HepG2 (cell line): ENCODE measurements around the gene ATP7B. TPM values are rescaled to one million over a fixed set of nuclear protein-coding genes. Genes with fewer than 3 reads are reported as not detected.

Experiments
- ATAC-seq: fragments of 200-7000 bp; cut with Tn5 transposase; 3 replicates; pipeline ENCODE4 v1.9.1; 2020; ENCODE audit warnings: mild to moderate bottlenecking, moderate library complexity
- BruUV-seq: library from RNA; stranded (reverse); fragments of 400-500 nt; replicated peaks from 2 replicates; lab custom pipeline; 2021; lab: Mats Ljungman, UMichigan
- CTCF ChIA-PET: fragments of 300-600 bp; formaldehyde crosslinking; extraction: SDS; loops from one replicate; lab custom pipeline; 2021; ENCODE audit warnings: low total read pairs, inconsistent platforms, low intra/inter-chr PET ratio; lab: Yijun Ruan, JAX
- POLR2A ChIA-PET: fragments of 350-600 bp; sonication (Branson Sonifier 250); formaldehyde crosslinking; loops from one replicate; lab custom pipeline; 2020; ENCODE audit warnings: antibody characterized with exemption, inconsistent platforms; lab: Yijun Ruan, JAX
- DNase-seq: peaks from one replicate; pipeline ENCODE4 v3.0.0-alpha.2; 2015; ENCODE audit warnings: low spot score
- FAIRE-seq: peaks from 3 replicates; lab custom pipeline; 2011; peaks lifted over from hg19 to GRCh38; lab: Jason Lieb, UNC
- H2AFZ ChIP-seq: one replicate; pipeline ENCODE4 v1.6.1; 2011; ENCODE audit warnings: low read length, inconsistent platforms
- H3K27ac ChIP-seq: fragments of 300-600 bp; 3 replicates; pipeline ENCODE4 v1.8.0; 2011; ENCODE audit warnings: mixed run types, mild to moderate bottlenecking, mixed read lengths, low read length, inconsistent platforms; ENCODE audit not compliant: insufficient read depth; ENCODE audit errors: extremely low read length
- H3K27me3 ChIP-seq, 2 experiments: fragments of 200-600 bp in 1 of 2; 2 replicates in 1 of 2; 3 replicates in 1 of 2; pipeline versions ENCODE4 v1.6.0 to v1.8.0; 2011; ENCODE audit warnings: low read length in 2 of 2, mild to moderate bottlenecking in 2 of 2, moderate library complexity in 2 of 2, inconsistent platforms in 1 of 2; ENCODE audit not compliant: insufficient read depth in 2 of 2, control insufficient read depth in 1 of 2
- H3K36me3 ChIP-seq, 2 experiments: fragments of 200-600 bp in 1 of 2; replicated peaks in 1 of 2; 2 replicates in 1 of 2; 3 replicates in 1 of 2; pipeline versions ENCODE4 v1.5.1 to v1.8.0; 2011; ENCODE audit warnings: low read length in 2 of 2, inconsistent platforms in 1 of 2; ENCODE audit not compliant: insufficient read depth in 2 of 2, control insufficient read depth in 1 of 2
- H3K4me1 ChIP-seq: 2 replicates; pipeline ENCODE4 v1.5.1; 2012; ENCODE audit warnings: low read length, inconsistent platforms; ENCODE audit not compliant: insufficient read depth
- H3K4me2 ChIP-seq: 2 replicates; pipeline ENCODE4 v1.6.0; 2011; ENCODE audit warnings: low read depth, low read length, inconsistent platforms
- H3K4me3 ChIP-seq, 3 experiments: fragments of 200-600 bp in 1 of 3; sonication (generic), shearing (Covaris generic) in 1 of 3; replicated peaks in 1 of 3; 2 replicates each; pipeline ENCODE4 v1.5.1; 2011 to 2016; ENCODE audit warnings: low read length in 3 of 3, inconsistent platforms in 2 of 3, low read depth in 2 of 3, mild to moderate bottlenecking in 2 of 3, control low read depth in 1 of 3, mixed read lengths in 1 of 3; ENCODE audit not compliant: insufficient read depth in 1 of 3
- H3K79me2 ChIP-seq: one replicate; pipeline ENCODE4 v1.6.1; 2011; ENCODE audit warnings: low read length, inconsistent platforms; ENCODE audit not compliant: insufficient read depth
- H3K9ac ChIP-seq: 2 replicates; pipeline ENCODE4 v1.6.0; 2011; ENCODE audit warnings: mild to moderate bottlenecking, low read depth, low read length, inconsistent platforms; ENCODE audit not compliant: insufficient read depth
- H3K9me3 ChIP-seq: 2 replicates; pipeline ENCODE4 v1.5.1; 2012; ENCODE audit warnings: mild to moderate bottlenecking, low read length
- H4K20me1 ChIP-seq: 2 replicates; pipeline ENCODE4 v1.6.0; 2011; ENCODE audit warnings: inconsistent platforms, mild to moderate bottlenecking, low read length, moderate library complexity; ENCODE audit not compliant: insufficient read depth
- ARNT ChIP-seq: fragments of 450-650 bp; IDR thresholded peaks from 2 replicates; pipeline ENCODE4 v1.6.1; 2017
- HNF4A ChIP-seq: sonication (generic); formaldehyde crosslinking; IDR thresholded peaks from 2 replicates; pipeline ENCODE4 v1.4.0; 2020; ENCODE audit warnings: missing genetic modification reagents
- RAD21 ChIP-seq: fragments of 450-650 bp; formaldehyde crosslinking; IDR thresholded peaks from 2 replicates; pipeline ENCODE4 v1.5.0; 2020; ENCODE audit warnings: mild to moderate bottlenecking
- RARA ChIP-seq: IDR thresholded peaks from 2 replicates; pipeline ENCODE4 v1.6.1; 2016; ENCODE audit warnings: missing genetic modification reagents, missing compliant biosample characterization
- SMC3 ChIP-seq: IDR thresholded peaks from 2 replicates; pipeline ENCODE4 v1.6.1; 2011; ENCODE audit warnings: low read length, improper control_type of control experiment
- TAF1 ChIP-seq: sonication (generic); formaldehyde crosslinking; IDR thresholded peaks from 2 replicates; pipeline ENCODE4 v1.4.0; 2020; ENCODE audit warnings: missing genetic modification reagents
- ZNF121 ChIP-seq: sonication (generic); formaldehyde crosslinking; IDR thresholded peaks from 2 replicates; pipeline ENCODE4 v1.5.0; 2020; ENCODE audit warnings: mild to moderate bottlenecking, missing genetic modification reagents
- ZNF33A ChIP-seq: sonication (generic); formaldehyde crosslinking; IDR thresholded peaks from 2 replicates; pipeline ENCODE4 v1.5.1; 2020; ENCODE audit warnings: missing genetic modification reagents, mild to moderate bottlenecking, moderate library complexity, borderline replicate concordance
- WGBS: methylation state at CpG from one replicate; pipeline ENCODE4 v1.1.6; 2017; ENCODE audit warnings: low lambda C conversion rate; 5-methylcytosine and 5-hydroxymethylcytosine counted together
- in situ Hi-C: cut with HindIII; loops from 2 replicates; pipeline ENCODE4 v1.10.0; 2017; ENCODE audit warnings: low pct_unique_long_range_greater_than_20kb; ENCODE audit not compliant: extremely low pct_ligation_motif_present
- intact Hi-C: fragments of 100-400 bp; cut with micrococcal nuclease; formaldehyde crosslinking; loops from one replicate; pipeline ENCODE4 v1.10.0; 2022; ENCODE audit not compliant: unreplicated experiment
- polyA plus RNA-seq, 8 experiments: library from polyadenylated mRNA; depleted of rRNA in 3 of 8; stranded (reverse) in 7 of 8; unstranded in 1 of 8; fragments of >200 nt; fragmentation: Illumina TruSeq in 4 of 8; extraction: Trizol in 4 of 8; gene quantifications; 2 replicates each; pipeline versions ENCODE4 v1.2.1 to v1.2.3, GENCODE V29; 2011 to 2016; ENCODE audit warnings: low read depth in 4 of 8, missing spikeins in 1 of 8, mixed read lengths in 1 of 8; ENCODE audit not compliant: insufficient read depth in 1 of 8
- total RNA-seq, 5 experiments: library from RNA; depleted of rRNA; stranded (reverse); fragments of >200 nt; fragmentation: Illumina TruSeq; extraction: Trizol; gene quantifications; 2 replicates each; pipeline ENCODE4 v1.2.3, GENCODE V29; 2016; ENCODE audit warnings: low read depth in 1 of 5
- TF ChIP-seq, protein P1 (sequence below): sonication (generic); formaldehyde crosslinking; IDR thresholded peaks from 2 replicates; pipeline ENCODE4 v1.5.0; 2020; ENCODE audit warnings: mild to moderate bottlenecking, missing genetic modification reagents
- TF ChIP-seq, protein P2 (sequence below): sonication (generic); formaldehyde crosslinking; IDR thresholded peaks from 2 replicates; pipeline ENCODE4 v1.4.0; 2020; ENCODE audit warnings: missing genetic modification reagents
- TF ChIP-seq, protein P3 (sequence below): sonication (generic); formaldehyde crosslinking; IDR thresholded peaks from 2 replicates; pipeline ENCODE4 v1.4.0; 2020; ENCODE audit warnings: missing genetic modification reagents, borderline replicate concordance
- TF ChIP-seq, protein P4 (sequence below): sonication (generic); formaldehyde crosslinking; IDR thresholded peaks from 2 replicates; pipeline ENCODE4 v1.4.0; 2020; ENCODE audit warnings: missing genetic modification reagents

ATP7B gene
- total and polyA plus RNA-seq, 2 of the 13 experiments (the other 11 are each of a cell fraction or from before 2014, with no cell fraction given): 31.8 to 57.4 TPM

DNA sequence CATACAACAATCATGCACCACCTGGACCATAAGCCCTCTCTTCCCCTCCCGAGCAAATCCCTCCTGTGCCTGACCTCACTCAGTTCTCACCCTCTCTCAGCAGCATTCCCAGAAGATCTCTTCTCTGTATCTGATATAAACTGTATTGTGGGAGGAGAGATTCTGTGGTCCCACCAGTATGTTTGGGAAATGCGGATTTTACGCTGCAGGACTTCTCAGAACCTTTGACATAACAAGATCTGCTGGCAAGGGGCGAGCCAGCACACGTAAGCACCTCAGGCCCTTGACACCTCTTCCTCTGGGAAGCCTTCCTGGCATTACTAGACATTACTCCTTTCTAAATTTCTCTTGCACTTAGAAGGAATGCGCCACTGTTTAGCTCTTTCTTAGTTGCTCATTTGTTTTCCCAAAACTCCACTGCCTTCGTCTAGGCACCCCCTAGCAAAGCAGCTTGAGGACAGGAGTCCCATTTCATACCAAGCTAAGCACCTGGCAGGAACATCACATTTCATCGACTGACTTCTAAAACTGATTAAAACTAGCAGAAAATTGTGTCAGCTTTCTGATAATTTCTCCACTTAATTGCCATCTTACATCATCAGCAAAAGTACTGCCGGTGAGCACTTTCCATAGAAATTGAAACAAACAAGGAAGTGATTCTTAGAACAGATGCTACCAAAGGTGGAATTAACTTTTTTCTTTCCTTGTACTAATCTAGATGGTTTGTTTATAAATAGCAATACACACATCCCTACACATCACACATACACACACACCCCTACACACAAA is 86.3 kb downstream of the ATP7B start (continued):
- no peak for TF ChIP-seq ZNF33A

DNA sequence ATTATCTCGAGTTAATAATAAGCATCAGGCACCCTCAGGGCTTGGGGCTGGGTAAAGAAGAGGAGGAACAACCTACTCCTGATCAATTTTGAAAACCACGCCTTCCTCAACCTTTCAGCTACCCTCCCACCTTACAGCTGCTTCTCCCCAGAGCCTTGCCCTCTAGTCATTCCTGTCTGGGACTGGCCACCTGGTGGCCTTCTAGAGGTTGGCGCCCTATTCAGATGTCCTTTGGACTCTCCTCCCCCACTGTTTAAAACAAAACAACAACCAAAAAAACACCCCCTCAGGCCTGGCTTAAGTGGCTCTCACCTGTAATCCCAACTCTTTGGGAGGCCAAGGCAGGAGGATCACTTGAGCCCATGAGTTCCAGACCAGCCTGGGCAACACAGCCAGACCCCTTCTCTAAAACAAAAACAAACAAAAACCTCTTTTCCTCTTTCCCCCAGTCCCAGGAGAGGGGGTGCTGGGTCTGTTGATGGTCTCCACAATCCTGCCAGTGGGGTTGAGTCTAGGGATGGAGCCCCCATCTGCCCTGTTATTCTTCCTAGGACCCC is 87.2 kb downstream of the ATP7B start:
- in situ Hi-C loops (no loop called here), intact Hi-C loops (no loop called here)
- POLR2A ChIA-PET: no interaction called here
- ATAC-seq (peak; percentile 88), FAIRE-seq (peak; percentile 61), DNase-seq (peak; percentile 44)
- Histone ChIP-seq H3K4me3 (no peak overlapping the region), H3K9ac (no peak overlapping the region), H3K36me3 (peaks cover 9 to 49% of the 10 kb centered on the region in 2 experiments), H3K79me2 (no peaks in the 10 kb centered on the region), H4K20me1 (no peaks in the 10 kb centered on the region), H3K27ac (no peak overlapping the region), H3K4me1 (peaks cover 14% of the 10 kb centered on the region), H3K4me2 (no peak overlapping the region), H3K9me3 (no peaks in the 10 kb centered on the region), H2AFZ (no peak overlapping the region), H3K27me3 (no peaks in the 10 kb centered on the region)
- CTCF ChIA-PET: interaction anchor here (1.2 to 2.0 kb wide), 4 partner anchors 27 to 204 kb away, joined by 3 to 9 read pairs (median 6); partner anchors contain the start of gene NEK5
- 90% methylated on average over 3 of the region's 3 CpGs for WGBS
- no TSS peak for BruUV-seq
- TF ChIP-seq SMC3: peak; percentile 25; the same call in 1 of the 2 replicates
- TF ChIP-seq, protein P1, sequence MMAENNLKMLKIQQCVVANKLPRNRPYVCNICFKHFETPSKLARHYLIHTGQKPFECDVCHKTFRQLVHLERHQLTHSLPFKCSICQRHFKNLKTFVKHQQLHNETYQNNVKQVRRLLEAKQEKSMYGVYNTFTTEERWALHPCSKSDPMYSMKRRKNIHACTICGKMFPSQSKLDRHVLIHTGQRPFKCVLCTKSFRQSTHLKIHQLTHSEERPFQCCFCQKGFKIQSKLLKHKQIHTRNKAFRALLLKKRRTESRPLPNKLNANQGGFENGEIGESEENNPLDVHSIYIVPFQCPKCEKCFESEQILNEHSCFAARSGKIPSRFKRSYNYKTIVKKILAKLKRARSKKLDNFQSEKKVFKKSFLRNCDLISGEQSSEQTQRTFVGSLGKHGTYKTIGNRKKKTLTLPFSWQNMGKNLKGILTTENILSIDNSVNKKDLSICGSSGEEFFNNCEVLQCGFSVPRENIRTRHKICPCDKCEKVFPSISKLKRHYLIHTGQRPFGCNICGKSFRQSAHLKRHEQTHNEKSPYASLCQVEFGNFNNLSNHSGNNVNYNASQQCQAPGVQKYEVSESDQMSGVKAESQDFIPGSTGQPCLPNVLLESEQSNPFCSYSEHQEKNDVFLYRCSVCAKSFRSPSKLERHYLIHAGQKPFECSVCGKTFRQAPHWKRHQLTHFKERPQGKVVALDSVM (CRISPR knock-in tag): peak; percentile 64
- TF ChIP-seq, protein P2, sequence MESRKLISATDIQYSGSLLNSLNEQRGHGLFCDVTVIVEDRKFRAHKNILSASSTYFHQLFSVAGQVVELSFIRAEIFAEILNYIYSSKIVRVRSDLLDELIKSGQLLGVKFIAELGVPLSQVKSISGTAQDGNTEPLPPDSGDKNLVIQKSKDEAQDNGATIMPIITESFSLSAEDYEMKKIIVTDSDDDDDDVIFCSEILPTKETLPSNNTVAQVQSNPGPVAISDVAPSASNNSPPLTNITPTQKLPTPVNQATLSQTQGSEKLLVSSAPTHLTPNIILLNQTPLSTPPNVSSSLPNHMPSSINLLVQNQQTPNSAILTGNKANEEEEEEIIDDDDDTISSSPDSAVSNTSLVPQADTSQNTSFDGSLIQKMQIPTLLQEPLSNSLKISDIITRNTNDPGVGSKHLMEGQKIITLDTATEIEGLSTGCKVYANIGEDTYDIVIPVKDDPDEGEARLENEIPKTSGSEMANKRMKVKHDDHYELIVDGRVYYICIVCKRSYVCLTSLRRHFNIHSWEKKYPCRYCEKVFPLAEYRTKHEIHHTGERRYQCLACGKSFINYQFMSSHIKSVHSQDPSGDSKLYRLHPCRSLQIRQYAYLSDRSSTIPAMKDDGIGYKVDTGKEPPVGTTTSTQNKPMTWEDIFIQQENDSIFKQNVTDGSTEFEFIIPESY (CRISPR knock-in tag): peak; percentile 94
- TF ChIP-seq ZNF121 (CRISPR knock-in tag): peak; percentile 90
- TF ChIP-seq RARA (CRISPR knock-in tag): no peak
- TF ChIP-seq HNF4A (CRISPR knock-in tag): peak; percentile 50
- TF ChIP-seq, protein P3, sequence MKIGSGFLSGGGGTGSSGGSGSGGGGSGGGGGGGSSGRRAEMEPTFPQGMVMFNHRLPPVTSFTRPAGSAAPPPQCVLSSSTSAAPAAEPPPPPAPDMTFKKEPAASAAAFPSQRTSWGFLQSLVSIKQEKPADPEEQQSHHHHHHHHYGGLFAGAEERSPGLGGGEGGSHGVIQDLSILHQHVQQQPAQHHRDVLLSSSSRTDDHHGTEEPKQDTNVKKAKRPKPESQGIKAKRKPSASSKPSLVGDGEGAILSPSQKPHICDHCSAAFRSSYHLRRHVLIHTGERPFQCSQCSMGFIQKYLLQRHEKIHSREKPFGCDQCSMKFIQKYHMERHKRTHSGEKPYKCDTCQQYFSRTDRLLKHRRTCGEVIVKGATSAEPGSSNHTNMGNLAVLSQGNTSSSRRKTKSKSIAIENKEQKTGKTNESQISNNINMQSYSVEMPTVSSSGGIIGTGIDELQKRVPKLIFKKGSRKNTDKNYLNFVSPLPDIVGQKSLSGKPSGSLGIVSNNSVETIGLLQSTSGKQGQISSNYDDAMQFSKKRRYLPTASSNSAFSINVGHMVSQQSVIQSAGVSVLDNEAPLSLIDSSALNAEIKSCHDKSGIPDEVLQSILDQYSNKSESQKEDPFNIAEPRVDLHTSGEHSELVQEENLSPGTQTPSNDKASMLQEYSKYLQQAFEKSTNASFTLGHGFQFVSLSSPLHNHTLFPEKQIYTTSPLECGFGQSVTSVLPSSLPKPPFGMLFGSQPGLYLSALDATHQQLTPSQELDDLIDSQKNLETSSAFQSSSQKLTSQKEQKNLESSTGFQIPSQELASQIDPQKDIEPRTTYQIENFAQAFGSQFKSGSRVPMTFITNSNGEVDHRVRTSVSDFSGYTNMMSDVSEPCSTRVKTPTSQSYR (CRISPR knock-in tag): peak; percentile 44; the same call in 1 of the 2 replicates
- no peak for TF ChIP-seq ARNT
- no peak for TF ChIP-seq TAF1 (CRISPR knock-in tag)
- TF ChIP-seq RAD21 (CRISPR knock-in tag): peak; percentile 30; the same call in 1 of the 2 replicates
- TF ChIP-seq, protein P4, sequence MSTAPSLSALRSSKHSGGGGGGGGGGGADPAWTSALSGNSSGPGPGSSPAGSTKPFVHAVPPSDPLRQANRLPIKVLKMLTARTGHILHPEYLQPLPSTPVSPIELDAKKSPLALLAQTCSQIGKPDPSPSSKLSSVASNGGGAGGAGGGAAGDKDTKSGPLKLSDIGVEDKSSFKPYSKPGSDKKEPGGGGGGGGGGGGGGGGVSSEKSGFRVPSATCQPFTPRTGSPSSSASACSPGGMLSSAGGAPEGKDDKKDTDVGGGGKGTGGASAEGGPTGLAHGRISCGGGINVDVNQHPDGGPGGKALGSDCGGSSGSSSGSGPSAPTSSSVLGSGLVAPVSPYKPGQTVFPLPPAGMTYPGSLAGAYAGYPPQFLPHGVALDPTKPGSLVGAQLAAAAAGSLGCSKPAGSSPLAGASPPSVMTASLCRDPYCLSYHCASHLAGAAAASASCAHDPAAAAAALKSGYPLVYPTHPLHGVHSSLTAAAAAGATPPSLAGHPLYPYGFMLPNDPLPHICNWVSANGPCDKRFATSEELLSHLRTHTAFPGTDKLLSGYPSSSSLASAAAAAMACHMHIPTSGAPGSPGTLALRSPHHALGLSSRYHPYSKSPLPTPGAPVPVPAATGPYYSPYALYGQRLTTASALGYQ: no peak
